K562 (cell line): ENCODE results near the gene CEP41. TPM values are rescaled to one million over a fixed set of nuclear protein-coding genes. Genes with fewer than 3 reads are reported as not detected.

Experiments used
- ATAC-seq: fragments of 200-7000 bp; cut with Tn5 transposase; 3 replicates; pipeline ENCODE4 v1.9.1; 2020; ENCODE audit warnings: moderate library complexity
- BruUV-seq: library from RNA; stranded (reverse); fragments of 400-500 nt; replicated peaks from 2 replicates; lab custom pipeline; 2021; lab: Mats Ljungman, UMichigan
- CTCF ChIA-PET: fragments of 300-600 bp; formaldehyde crosslinking; extraction: SDS; loops from one replicate; lab custom pipeline; 2021; ENCODE audit warnings: low intra/inter-chr PET ratio; lab: Yijun Ruan, JAX
- POLR2A ChIA-PET: fragments of 300-600, 350-650 bp; sonication (Branson Sonifier 250); formaldehyde crosslinking; extraction: SDS; loops from one replicate; lab custom pipeline; 2021; ENCODE audit warnings: antibody characterized with exemption, inconsistent platforms; lab: Yijun Ruan, JAX
- DNase-seq, 4 experiments: peaks; one replicate each; pipeline versions ENCODE4 v3.0.0 to v3.0.0-alpha.2; 2011 to 2018; ENCODE audit warnings: low spot score in 3 of 4, mixed read lengths in 3 of 4; ENCODE audit errors: extremely low read depth in 1 of 4
- FAIRE-seq: peaks from 2 replicates; lab custom pipeline; 2011; peaks lifted over from hg19 to GRCh38; lab: Jason Lieb, UNC
- H2AFZ ChIP-seq: 2 replicates; pipeline ENCODE4 v1.6.0; 2011; ENCODE audit warnings: low read depth, low read length, control low read depth, inconsistent platforms
- H3K27ac ChIP-seq: fragments of 200-600 bp; 3 replicates; pipeline ENCODE4 v1.8.0; 2011; ENCODE audit warnings: low read depth, mild to moderate bottlenecking, control low read depth, inconsistent platforms, low read length, moderate library complexity, mixed read lengths; ENCODE audit errors: extremely low read depth
- H3K27me3 ChIP-seq, 2 experiments: fragments of 300-600 bp in 1 of 2; 2 replicates in 1 of 2; 3 replicates in 1 of 2; pipeline versions ENCODE4 v1.6.0 to v1.8.0; 2011; ENCODE audit warnings: inconsistent platforms in 2 of 2, low read length in 2 of 2, mild to moderate bottlenecking in 1 of 2, mixed read lengths in 1 of 2, moderate library complexity in 1 of 2; ENCODE audit not compliant: control insufficient read depth in 2 of 2, insufficient read depth in 2 of 2
- H3K36me3 ChIP-seq: fragments of 300-600 bp; 3 replicates; pipeline ENCODE4 v1.8.0; 2011; ENCODE audit warnings: mild to moderate bottlenecking, low read length, inconsistent platforms; ENCODE audit not compliant: control insufficient read depth, insufficient read depth
- H3K4me1 ChIP-seq, 2 experiments: fragments of 200-600 bp in 1 of 2; replicated peaks in 1 of 2; 2 replicates in 1 of 2; 3 replicates in 1 of 2; pipeline versions ENCODE4 v1.5.1 to v1.8.0; 2011; ENCODE audit warnings: inconsistent platforms in 2 of 2, low read length in 2 of 2, mild to moderate bottlenecking in 1 of 2, mixed read lengths in 1 of 2, moderate library complexity in 1 of 2; ENCODE audit not compliant: control insufficient read depth in 2 of 2, insufficient read depth in 2 of 2
- H3K4me2 ChIP-seq: 2 replicates; pipeline ENCODE4 v1.6.1; 2011; ENCODE audit warnings: low read length, control low read depth, inconsistent platforms, mixed read lengths; ENCODE audit not compliant: insufficient read depth
- H3K4me3 ChIP-seq: fragments of 200-600 bp; sonication (generic), shearing (Covaris generic); 2 replicates; pipeline ENCODE4 v1.5.1; 2016; ENCODE audit warnings: control low read depth, inconsistent platforms
- H3K79me2 ChIP-seq: fragments of 200-600 bp; 3 replicates; pipeline ENCODE4 v1.8.0; 2011; ENCODE audit warnings: low read length, inconsistent platforms; ENCODE audit not compliant: control insufficient read depth, insufficient read depth
- H3K9ac ChIP-seq, 2 experiments: 2 replicates each; pipeline versions ENCODE4 v1.6.0 to v1.6.1; 2011; ENCODE audit warnings: low read depth in 2 of 2, low read length in 2 of 2, control low read depth in 1 of 2, inconsistent platforms in 1 of 2, mild to moderate bottlenecking in 1 of 2, mixed read lengths in 1 of 2; ENCODE audit not compliant: insufficient read depth in 1 of 2
- H3K9me1 ChIP-seq: one replicate; pipeline ENCODE4 v1.6.0; 2011; ENCODE audit warnings: inconsistent platforms, mild to moderate bottlenecking, low read length, moderate library complexity; ENCODE audit not compliant: control insufficient read depth, insufficient read depth
- H3K9me3 ChIP-seq: replicated peaks from 2 replicates; pipeline ENCODE4 v1.5.1; 2011; ENCODE audit warnings: low read depth, low read length, inconsistent platforms; ENCODE audit not compliant: control insufficient read depth, insufficient read depth
- H4K20me1 ChIP-seq: replicated peaks from 2 replicates; pipeline ENCODE4 v1.6.1; 2011; ENCODE audit warnings: low read length, inconsistent platforms, mixed read lengths; ENCODE audit not compliant: control insufficient read depth, insufficient read depth
- CEBPB ChIP-seq: fragments of 450-650 bp; IDR thresholded peaks from 2 replicates; pipeline ENCODE4 v1.6.1; 2016; ENCODE audit warnings: missing genetic modification characterization, missing compliant biosample characterization
- CEBPG ChIP-seq, 3 experiments: fragments of 200-800 bp in 1 of 3; sonication (Bioruptor generic) in 1 of 3; sonication (generic) in 1 of 3; formaldehyde crosslinking in 1 of 3; IDR thresholded peaks in 2 of 3; conservative IDR thresholded peaks in 1 of 3; 2 replicates each; pipeline versions ENCODE4 v1.6.1 to v1.8.0; 2016 to 2022; ENCODE audit warnings: missing compliant biosample characterization in 2 of 3, missing genetic modification characterization in 2 of 3, mild to moderate bottlenecking in 1 of 3, missing genetic modification reagents in 1 of 3
- MTA1 ChIP-seq: fragments of 450-650 bp; IDR thresholded peaks from 2 replicates; pipeline ENCODE4 v1.6.1; 2017; ENCODE audit warnings: borderline replicate concordance
- NFE2L1 ChIP-seq: fragments of 450-650 bp; IDR thresholded peaks from 2 replicates; pipeline ENCODE4 v1.6.1; 2016; ENCODE audit warnings: missing genetic modification characterization, low read depth, mild to moderate bottlenecking, missing compliant biosample characterization, moderate library complexity, borderline replicate concordance
- SRSF1 ChIP-seq: fragments of 200-400 bp; formaldehyde crosslinking; IDR thresholded peaks from 2 replicates; pipeline ENCODE4 v1.6.1; 2017; ENCODE audit warnings: mild to moderate bottlenecking, low read depth, low read length, moderate library complexity
- ZNF79 ChIP-seq: fragments of 250-450 bp; sonication (Bioruptor Pico); IDR thresholded peaks from 2 replicates; pipeline ENCODE4 v1.4.0; 2020; ENCODE audit warnings: low read depth, mild to moderate bottlenecking, moderate library complexity
- WGBS: fragments of 100-300 bp; shearing (Covaris generic); methylation state at CpG from one replicate; pipeline ENCODE4 v1.1.6; 2016; ENCODE audit warnings: low coverage, mixed read lengths; ENCODE audit not compliant: insufficient coverage; ENCODE audit errors: missing lambda C conversion rate; 5-methylcytosine and 5-hydroxymethylcytosine counted together
- in situ Hi-C: fragments of 300-500 bp; cut with MboI; formaldehyde crosslinking; loops from 4 replicates; pipeline ENCODE4 v1.15.0; 2018; ENCODE audit warnings: inconsistent platforms, mixed read lengths
- intact Hi-C: fragments of 100-400 bp; cut with micrococcal nuclease; formaldehyde crosslinking; loops from 2 replicates; pipeline ENCODE4 v1.14.2; 2022
- polyA plus RNA-seq, 8 experiments: library from polyadenylated mRNA; depleted of rRNA in 4 of 8; stranded (reverse) in 5 of 8; unstranded in 3 of 8; fragments of >200 nt; fragmentation: Nextera tagmentation in 2 of 8; fragmentation: Illumina TruSeq in 1 of 8; extraction: Ambion mirVana in 2 of 8; extraction: Trizol in 1 of 8; gene quantifications; 2 replicates each; pipeline versions ENCODE4 v1.2.1 to v1.2.3, GENCODE V29; 2011 to 2014; ENCODE audit warnings: inconsistent platforms in 1 of 8, missing spikeins in 1 of 8
- total RNA-seq, 7 experiments: library from RNA; depleted of rRNA in 6 of 7; stranded (reverse); fragments of >200 nt in 6 of 7; fragmentation: Illumina TruSeq in 2 of 7; extraction: Trizol in 2 of 7; gene quantifications; 2 replicates each; pipeline versions ENCODE4 v1.2.1 to v1.2.3, GENCODE V29; 2011 to 2021; ENCODE audit warnings: low replicate concordance in 1 of 7
- TF ChIP-seq, protein P1 (sequence below): fragments of 450-650 bp; IDR thresholded peaks from 2 replicates; pipeline ENCODE4 v1.7.1; 2018; ENCODE audit warnings: mild to moderate bottlenecking, low read depth; ENCODE audit not compliant: partially characterized antibody

The CEP41 gene
- total and polyA plus RNA-seq, 9 of the 15 experiments (the other 6 are each of a cell fraction or from before 2014, with no cell fraction given): 1.5 to 15.5 (median 6.4) TPM

DNA sequence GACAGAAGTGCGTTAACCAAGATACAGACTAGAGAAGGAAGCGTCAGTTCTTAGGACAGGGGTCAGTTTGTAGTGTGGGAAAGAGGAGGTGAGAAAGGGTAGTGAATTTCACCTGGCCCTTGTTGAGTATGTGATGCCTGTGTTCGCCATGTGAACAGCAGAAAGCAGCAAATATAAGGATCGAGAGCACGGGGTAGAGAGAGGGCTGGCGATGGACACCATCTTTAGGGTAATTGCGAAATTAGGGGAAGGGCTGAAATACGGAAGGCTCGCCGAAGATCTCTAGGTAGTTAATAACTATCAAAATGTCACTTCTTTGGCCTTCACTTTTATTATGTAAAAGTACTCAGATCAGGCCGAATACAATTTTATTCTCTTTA, 44.9 kb upstream of the CEP41 start:
- POLR2A ChIA-PET: no interaction called here

More for the DNA sequence above, 44.9 kb upstream of the CEP41 start:
- Histone ChIP-seq H3K79me2 (no peaks in the 10 kb centered on the region), H3K4me1 (peaks cover 0 to 11% of the 10 kb centered on the region in 2 experiments; a peak in 3 of 5 replicates), H3K27ac (no peak overlapping the region), H3K36me3 (no peaks in the 10 kb centered on the region), H3K27me3 (peaks cover 17 to 48% of the 10 kb centered on the region in 2 experiments; a peak in 4 of 5 replicates), H3K9ac (no peak overlapping the region), H3K9me1 (no peaks in the 10 kb centered on the region), H2AFZ (no peak overlapping the region), H3K4me3 (no peak overlapping the region), H3K4me2 (no peak overlapping the region), H4K20me1 (no peaks in the 10 kb centered on the region), H3K9me3 (no peaks in the 10 kb centered on the region)
- no peak for FAIRE-seq
- DNase-seq: no peak
- WGBS: 38% methylated on average over 11 of the region's 11 CpGs
- no peak for ATAC-seq
- in situ Hi-C loops (no loop called here), intact Hi-C loops (loop anchor here (5.0 to 10.0 kb wide), 4 partner anchors 209 to 413 kb away; partner anchors contain the start of gene KLHDC10)
- CTCF ChIA-PET: no interaction called here
- BruUV-seq: no TSS peak
- TF ChIP-seq ZNF79 (CRISPR knock-in tag) (no peak), SRSF1 (no peak), CEBPG (CRISPR knock-in tag; IDR thresholded peaks at IDR 0.05) (no peak), CEBPG (tag; conservative IDR thresholded peaks at IDR 0.05 in 1 of 2, IDR thresholded peaks at IDR 0.05 in 1 of 2) (peak; percentile 23 to 44; a peak in 1 of 4 replicates), CEBPB (peak; percentile 87), MTA1 (no peak), NFE2L1 (tag) (no peak)
- TF ChIP-seq, protein P1, sequence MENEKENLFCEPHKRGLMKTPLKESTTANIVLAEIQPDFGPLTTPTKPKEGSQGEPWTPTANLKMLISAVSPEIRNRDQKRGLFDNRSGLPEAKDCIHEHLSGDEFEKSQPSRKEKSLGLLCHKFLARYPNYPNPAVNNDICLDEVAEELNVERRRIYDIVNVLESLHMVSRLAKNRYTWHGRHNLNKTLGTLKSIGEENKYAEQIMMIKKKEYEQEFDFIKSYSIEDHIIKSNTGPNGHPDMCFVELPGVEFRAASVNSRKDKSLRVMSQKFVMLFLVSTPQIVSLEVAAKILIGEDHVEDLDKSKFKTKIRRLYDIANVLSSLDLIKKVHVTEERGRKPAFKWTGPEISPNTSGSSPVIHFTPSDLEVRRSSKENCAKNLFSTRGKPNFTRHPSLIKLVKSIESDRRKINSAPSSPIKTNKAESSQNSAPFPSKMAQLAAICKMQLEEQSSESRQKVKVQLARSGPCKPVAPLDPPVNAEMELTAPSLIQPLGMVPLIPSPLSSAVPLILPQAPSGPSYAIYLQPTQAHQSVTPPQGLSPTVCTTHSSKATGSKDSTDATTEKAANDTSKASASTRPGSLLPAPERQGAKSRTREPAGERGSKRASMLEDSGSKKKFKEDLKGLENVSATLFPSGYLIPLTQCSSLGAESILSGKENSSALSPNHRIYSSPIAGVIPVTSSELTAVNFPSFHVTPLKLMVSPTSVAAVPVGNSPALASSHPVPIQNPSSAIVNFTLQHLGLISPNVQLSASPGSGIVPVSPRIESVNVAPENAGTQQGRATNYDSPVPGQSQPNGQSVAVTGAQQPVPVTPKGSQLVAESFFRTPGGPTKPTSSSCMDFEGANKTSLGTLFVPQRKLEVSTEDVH: no peak
